ENCODE results near the gene RCAN1. TPM values are rescaled to one million over a fixed set of nuclear protein-coding genes. Genes with fewer than 3 reads are reported as not detected.

Gene RCAN1
- total and polyA plus RNA-seq, 2 of the 8 experiments (the other 6 are each of a cell fraction or from before 2014, with no cell fraction given): 1.7 to 6.4 TPM

DNA sequence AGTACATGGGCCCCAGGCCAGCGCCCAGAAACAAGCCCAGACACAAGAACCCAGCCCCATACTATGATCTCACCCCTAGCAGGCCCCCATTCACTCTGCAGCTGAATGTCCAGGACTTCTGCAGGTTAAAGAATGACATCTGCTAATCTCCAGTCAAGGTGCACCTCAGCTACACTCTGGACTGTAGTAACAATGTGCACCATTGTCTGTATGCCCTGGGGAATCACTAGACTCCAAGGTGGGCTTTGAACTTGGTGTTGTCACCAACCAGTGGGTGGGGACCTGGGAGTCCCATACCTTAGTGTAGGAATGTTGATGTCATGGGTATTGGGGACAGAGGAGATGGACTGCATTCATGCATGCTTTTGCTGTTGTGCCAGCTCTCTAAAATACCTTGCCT lies 113.2 kb downstream of the RCAN1 start (continued):
- no peak for TF ChIP-seq JUND (IDR thresholded peaks at IDR 0.05; ENCODE audit: low read length)
